ENCODE results near the gene NEURL2.

Gene NEURL2

DNA sequence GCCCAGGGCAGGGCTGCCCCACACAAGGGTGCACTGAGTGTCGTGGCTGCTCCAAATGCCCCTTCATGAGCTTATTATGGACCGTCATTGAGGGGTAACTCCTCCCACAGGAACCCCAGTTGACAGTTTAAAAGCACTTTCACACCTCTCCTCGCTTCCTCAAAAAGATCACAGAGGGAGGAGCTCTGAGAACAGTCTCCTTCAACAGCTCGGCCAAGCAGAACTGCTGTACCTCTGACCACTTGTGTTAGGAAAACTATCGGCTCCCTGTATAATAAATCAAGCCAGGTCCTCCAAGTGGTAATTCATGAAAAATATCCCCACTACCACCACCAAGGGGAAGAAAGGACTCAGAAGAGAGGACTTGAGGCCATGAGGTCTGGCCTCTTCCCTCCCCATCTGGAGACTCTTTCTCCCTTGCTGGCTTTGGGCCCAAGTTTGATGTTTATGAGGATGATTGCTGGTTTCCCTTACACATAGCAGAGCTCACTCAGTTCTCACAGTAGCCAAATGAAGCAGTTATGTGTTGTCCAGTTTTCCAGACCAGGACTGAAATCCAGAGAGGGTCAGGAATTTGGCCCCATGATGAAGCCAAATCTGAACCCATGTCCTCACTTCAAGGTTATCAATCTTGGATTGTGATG, 48.7 kb downstream of the NEURL2 start:
- Histone ChIP-seq H3K4me1 (ENCODE audit: control insufficient read depth, insufficient read depth, low read length) (no peaks in the 10 kb centered on the region), H3K9me3 (ENCODE audit: control insufficient read depth, insufficient read depth, low read length) (no peaks in the 10 kb centered on the region), H3K27ac (ENCODE audit: low read length) (no peak overlapping the region), H3K4me3 (ENCODE audit: low read length) (no peak overlapping the region), H3K27me3 (ENCODE audit: control insufficient read depth, insufficient read depth, low read length) (no peaks in the 10 kb centered on the region), H3K36me3 (ENCODE audit: control insufficient read depth, insufficient read depth, low read length) (peaks cover 23% of the 10 kb centered on the region)
- DNase-seq (ENCODE audit: low read depth, low spot score): no peak
- no CpG with 5 or more reads among the region's 5 CpGs for WGBS (ENCODE audit: insufficient coverage, insufficient read length)

DNA sequence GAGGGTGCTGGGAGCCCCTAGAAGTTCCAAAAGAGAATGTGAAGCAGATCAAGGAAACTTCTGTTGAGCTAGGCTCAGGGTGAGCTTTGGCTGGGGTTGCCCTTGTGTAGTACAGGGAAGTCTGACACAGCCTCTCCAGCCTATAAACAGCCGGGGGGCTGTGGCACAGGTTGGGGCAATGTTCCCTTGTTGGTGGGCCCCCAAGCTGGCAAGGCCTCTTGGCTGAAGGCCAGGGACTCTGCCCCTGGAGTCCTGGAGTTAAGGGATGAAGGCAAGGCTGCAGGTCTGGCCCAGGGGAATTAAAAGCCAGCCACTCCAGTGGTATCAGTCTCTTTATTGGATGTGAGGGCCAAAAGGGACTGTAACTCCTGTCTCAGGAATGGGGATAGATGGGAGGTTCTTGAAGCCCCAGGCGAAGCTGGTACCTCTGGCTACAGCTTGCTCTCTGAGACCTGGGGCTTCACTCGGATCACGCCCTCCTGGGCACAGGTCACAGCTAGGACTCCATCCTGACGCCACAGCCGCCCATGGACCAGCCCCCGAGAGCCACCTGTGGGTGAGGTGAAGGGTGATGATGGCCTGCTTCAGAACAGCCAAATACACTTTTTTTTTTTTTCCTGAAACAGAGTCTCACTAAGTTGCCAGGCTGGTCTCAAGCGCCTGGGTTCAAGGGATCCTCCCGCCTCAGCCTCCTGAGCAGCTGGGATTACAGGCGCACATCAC, 49.4 kb downstream of the NEURL2 start:
- Histone ChIP-seq H3K36me3 (ENCODE audit: control insufficient read depth, insufficient read depth, low read length) (peaks cover 23% of the 10 kb centered on the region), H3K9me3 (ENCODE audit: control insufficient read depth, insufficient read depth, low read length) (no peaks in the 10 kb centered on the region), H3K27ac (ENCODE audit: low read length) (no peak overlapping the region), H3K27me3 (ENCODE audit: control insufficient read depth, insufficient read depth, low read length) (no peaks in the 10 kb centered on the region), H3K4me1 (ENCODE audit: control insufficient read depth, insufficient read depth, low read length) (no peaks in the 10 kb centered on the region), H3K4me3 (ENCODE audit: low read length) (no peak overlapping the region)
- no CpG with 5 or more reads among the region's 10 CpGs for WGBS (ENCODE audit: insufficient coverage, insufficient read length)
- no peak for DNase-seq (ENCODE audit: low read depth, low spot score)

DNA sequence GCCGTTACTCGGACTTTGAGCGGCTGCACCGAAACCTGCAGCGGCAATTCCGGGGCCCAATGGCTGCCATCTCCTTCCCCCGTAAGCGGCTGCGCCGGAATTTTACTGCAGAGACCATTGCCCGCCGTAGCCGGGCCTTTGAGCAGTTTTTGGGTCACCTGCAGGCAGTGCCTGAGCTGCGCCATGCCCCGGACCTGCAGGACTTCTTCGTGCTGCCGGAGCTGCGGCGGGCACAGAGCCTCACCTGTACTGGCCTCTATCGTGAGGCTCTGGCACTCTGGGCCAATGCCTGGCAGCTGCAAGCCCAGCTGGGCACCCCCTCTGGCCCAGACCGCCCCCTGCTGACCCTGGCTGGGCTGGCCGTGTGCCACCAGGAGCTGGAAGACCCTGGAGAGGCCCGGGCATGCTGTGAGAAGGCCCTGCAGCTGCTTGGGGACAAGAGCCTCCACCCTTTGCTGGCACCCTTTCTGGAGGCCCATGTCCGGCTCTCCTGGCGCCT, 50.3 kb downstream of the NEURL2 start:
- no peaks in the 10 kb centered on the region for H3K4me1 ChIP-seq (ENCODE audit: control insufficient read depth, insufficient read depth, low read length)
- DNase-seq (ENCODE audit: low read depth, low spot score): no peak
- H3K4me3 ChIP-seq (ENCODE audit: low read length): no peak overlapping the region
- H3K9me3 ChIP-seq (ENCODE audit: control insufficient read depth, insufficient read depth, low read length): no peaks in the 10 kb centered on the region
- no peaks in the 10 kb centered on the region for H3K27me3 ChIP-seq (ENCODE audit: control insufficient read depth, insufficient read depth, low read length)
- H3K36me3 ChIP-seq (ENCODE audit: control insufficient read depth, insufficient read depth, low read length): peaks cover 23% of the 10 kb centered on the region
- no peak overlapping the region for H3K27ac ChIP-seq (ENCODE audit: low read length)
- no CpG with 5 or more reads among the region's 25 CpGs for WGBS (ENCODE audit: insufficient coverage, insufficient read length)
